Cardiac muscle cell (in vitro differentiated cells and primary cell): ENCODE results near the gene ARHGAP4. TPM values are rescaled to one million over a fixed set of nuclear protein-coding genes. Genes with fewer than 3 reads are reported as not detected.

Experiments
- DNase-seq, 2 donors: peaks; one replicate each; pipeline versions ENCODE4 v3.0.0 to v3.0.0-alpha.2; 2010 to 2017; ENCODE audit warnings: low read depth in 1 of 2, low spot score in 1 of 2
- H3K27ac ChIP-seq: fragments of 200-600 bp; sonication (generic); 2 replicates; pipeline ENCODE4 v1.5.1; 2016
- H3K27me3 ChIP-seq: fragments of 200-600 bp; sonication (generic); 2 replicates; pipeline ENCODE4 v1.6.0; 2016; ENCODE audit warnings: control low read depth
- H3K36me3 ChIP-seq: fragments of 200-600 bp; sonication (generic); 2 replicates; pipeline ENCODE4 v1.5.1; 2016; ENCODE audit warnings: control low read depth
- H3K4me1 ChIP-seq: fragments of 200-600 bp; sonication (generic); 2 replicates; pipeline ENCODE4 v1.8.1; 2017; ENCODE audit warnings: low read depth, mild to moderate bottlenecking, mixed run types
- H3K4me3 ChIP-seq: fragments of 200-600 bp; sonication (generic); 2 replicates; pipeline ENCODE4 v1.5.1; 2016; ENCODE audit warnings: mild to moderate bottlenecking
- H3K9me3 ChIP-seq: fragments of 200-600 bp; sonication (generic); 2 replicates; pipeline ENCODE4 v1.5.1; 2017; ENCODE audit warnings: low read depth, mild to moderate bottlenecking, control low read depth
- CTCF ChIP-seq: IDR thresholded peaks from 2 replicates; pipeline ENCODE4 v1.5.1; 2012; ENCODE audit warnings: low read depth, mild to moderate bottlenecking, low read length
- polyA plus RNA-seq: library from polyadenylated mRNA; unstranded; fragments of >200 nt; fragmentation: Nextera tagmentation; extraction: Ambion mirVana; gene quantifications from 2 replicates; pipeline ENCODE4 v1.2.1, GENCODE V29; 2016
- total RNA-seq: library from RNA; depleted of rRNA; stranded (reverse); fragments of >200 nt; gene quantifications from 2 replicates; pipeline ENCODE4 v1.2.3, GENCODE V29; 2016

Gene ARHGAP4
- total and polyA plus RNA-seq, 2 experiments from 2014 or later, result 16.5 to 47.4 TPM

- DNase-seq, result no peak
- H3K9me3 ChIP-seq, result no peaks in the 10 kb centered on the region
- H3K27me3 ChIP-seq, result peaks cover 32% of the 10 kb centered on the region
- no peak overlapping the region for H3K4me3 ChIP-seq
- no peaks in the 10 kb centered on the region for H3K4me1 ChIP-seq
- H3K27ac ChIP-seq, result no peak overlapping the region
- H3K36me3 ChIP-seq, result no peaks in the 10 kb centered on the region
- TF ChIP-seq CTCF, result no peak
Observed at GRCh38 chrX:153888344-153888743, 37.7 kb downstream of the ARHGAP4 start.

GRCh38 chrX:153887385-153887784 lies 38.7 kb downstream of the ARHGAP4 start:
- Histone ChIP-seq H3K27me3 (peaks cover 32% of the 10 kb centered on the region), H3K36me3 (no peaks in the 10 kb centered on the region)

GRCh38 chrX:153886915-153887314 lies 39.1 kb downstream of the ARHGAP4 start:
- DNase-seq, result no peak
- no peak for TF ChIP-seq CTCF
- Histone ChIP-seq H3K36me3 (no peaks in the 10 kb centered on the region), H3K27ac (no peak overlapping the region), H3K4me3 (no peak overlapping the region), H3K4me1 (no peaks in the 10 kb centered on the region), H3K27me3 (peaks cover 32% of the 10 kb centered on the region), H3K9me3 (no peaks in the 10 kb centered on the region)

More at GRCh38 chrX:153887385-153887784, 38.7 kb downstream of the ARHGAP4 start:
- Histone ChIP-seq H3K9me3 (no peaks in the 10 kb centered on the region), H3K4me1 (no peaks in the 10 kb centered on the region), H3K27ac (no peak overlapping the region), H3K4me3 (no peak overlapping the region)
- TF ChIP-seq CTCF, result no peak
- no peak for DNase-seq

- peak in 1 of 2 donors; percentile 21 for DNase-seq
- Histone ChIP-seq H3K36me3 (no peaks in the 10 kb centered on the region), H3K27ac (no peak within 1 kb of the TSS), H3K4me1 (no peaks in the 10 kb centered on the region), H3K9me3 (no peaks in the 10 kb centered on the region), H3K27me3 (peaks cover 32% of the 10 kb centered on the region), H3K4me3 (peak within 1 kb of the TSS; percentile 10)
- no peak for TF ChIP-seq CTCF
Observed at GRCh38 chrX:153885968-153886903, 39.8 kb downstream of the ARHGAP4 start, which contains the start of gene L1CAM. TSS of gene L1CAM (minus strand) at chrX:153886173. CDS start at chrX:153875836, 10,337 bp downstream.

GRCh38 chrX:153885208-153885787 lies 40.8 kb downstream of the ARHGAP4 start:
- TF ChIP-seq CTCF, result no peak
- no peaks in the 10 kb centered on the region for H3K36me3 ChIP-seq
- no peaks in the 10 kb centered on the region for H3K9me3 ChIP-seq
- no peak overlapping the region for H3K27ac ChIP-seq
- no peak overlapping the region for H3K4me3 ChIP-seq
- H3K27me3 ChIP-seq, result peaks cover 32% of the 10 kb centered on the region
- H3K4me1 ChIP-seq, result no peaks in the 10 kb centered on the region
- DNase-seq, result no peak
